GM12892 (cell line): ENCODE data around the gene ZNF595.
"Not testable (repeated sequence)": the region's sequence is repeated elsewhere in the genome, so short reads cannot be mapped to it uniquely, and the experiment has no call there.

ENCODE experiments used
- POLR2A ChIP-seq: IDR thresholded peaks from 2 replicates; pipeline ENCODE4 v1.6.1; 2011; ENCODE audit warnings: low read depth, low read length, control low read depth
- POLR2AphosphoS5 ChIP-seq: IDR thresholded peaks from 2 replicates; pipeline ENCODE4 v1.6.1; 2011; ENCODE audit warnings: low read depth, low read length, control low read depth
- TAF1 ChIP-seq: IDR thresholded peaks from 2 replicates; pipeline ENCODE4 v1.6.1; 2011; ENCODE audit warnings: low read depth, mild to moderate bottlenecking, control low read depth, low read length, borderline replicate concordance

GRCh38 chr4:43375-43774, 9.7 kb upstream of the ZNF595 start:
- not testable (repeated sequence) for TF ChIP-seq TAF1, POLR2A, POLR2AphosphoS5
